Parathyroid adenoma (tissue), 2 donors: ENCODE data around the gene GRIK2.

Experiments
- H2AFZ ChIP-seq: fragments of 300-600 bp; sonication (generic); one replicate; pipeline ENCODE4 v1.7.0; 2017; ENCODE audit warnings: antibody characterized with exemption, mild to moderate bottlenecking
- H3K27ac ChIP-seq: fragments of 300-600 bp; sonication (generic); one replicate; pipeline ENCODE4 v1.7.0; 2017
- H3K27me3 ChIP-seq: fragments of 300-600 bp; sonication (generic); one replicate; pipeline ENCODE4 v1.7.0; 2017; ENCODE audit warnings: low read length; ENCODE audit not compliant: control insufficient read depth, insufficient read depth
- H3K36me3 ChIP-seq: fragments of 300-600 bp; sonication (generic); one replicate; pipeline ENCODE4 v1.7.0; 2017; ENCODE audit warnings: low read length; ENCODE audit not compliant: control insufficient read depth, insufficient read depth
- H3K4me1 ChIP-seq: fragments of 300-600 bp; sonication (generic); one replicate; pipeline ENCODE4 v1.7.0; 2017; ENCODE audit warnings: control low read depth
- H3K4me2 ChIP-seq: fragments of 300-600 bp; sonication (generic); one replicate; pipeline ENCODE4 v1.7.0; 2017; ENCODE audit warnings: low read length
- H3K4me3 ChIP-seq: fragments of 300-600 bp; sonication (generic); one replicate; pipeline ENCODE4 v1.7.0; 2017; ENCODE audit warnings: low read depth, low read length
- H3K79me2 ChIP-seq: fragments of 300-600 bp; sonication (generic); one replicate; pipeline ENCODE4 v1.7.0; 2017; ENCODE audit warnings: control low read depth
- H3K9ac ChIP-seq: fragments of 300-600 bp; sonication (generic); one replicate; pipeline ENCODE4 v1.7.0; 2017; ENCODE audit warnings: mild to moderate bottlenecking
- H3K9me3 ChIP-seq: fragments of 300-600 bp; sonication (generic); one replicate; pipeline ENCODE4 v1.7.0; 2017; ENCODE audit warnings: low read length; ENCODE audit not compliant: control insufficient read depth
- CTCF ChIP-seq: fragments of 300-600 bp; sonication (generic); IDR thresholded peaks from one replicate; pipeline ENCODE4 v1.7.0; 2017; ENCODE audit warnings: antibody characterized with exemption, mild to moderate bottlenecking
- donor health status: primary hyperparathyroidism.

GRIK2 gene

GRCh38 chr6:102028176-102028575 is 634.7 kb downstream of the GRIK2 start:
- no peak for TF ChIP-seq CTCF
- no peaks in the 10 kb centered on the region for H3K27me3 ChIP-seq
- no peak overlapping the region for H3K4me3 ChIP-seq
- no peak overlapping the region for H2AFZ ChIP-seq
- H3K36me3 ChIP-seq = no peaks in the 10 kb centered on the region
- no peaks in the 10 kb centered on the region for H3K4me1 ChIP-seq
- no peaks in the 10 kb centered on the region for H3K9me3 ChIP-seq
- H3K79me2 ChIP-seq = no peaks in the 10 kb centered on the region
- H3K9ac ChIP-seq = no peak overlapping the region
- H3K27ac ChIP-seq = no peak overlapping the region
- no peak overlapping the region for H3K4me2 ChIP-seq

GRCh38 chr6:102038964-102039363 is 645.5 kb downstream of the GRIK2 start:
- Histone ChIP-seq H3K9ac (no peak overlapping the region), H3K4me2 (no peak overlapping the region), H3K4me3 (no peak overlapping the region), H3K79me2 (no peaks in the 10 kb centered on the region), H3K27ac (no peak overlapping the region), H3K36me3 (no peaks in the 10 kb centered on the region), H3K4me1 (no peaks in the 10 kb centered on the region), H3K9me3 (no peaks in the 10 kb centered on the region), H2AFZ (no peak overlapping the region), H3K27me3 (no peaks in the 10 kb centered on the region)
- no peak for TF ChIP-seq CTCF

GRCh38 chr6:102039441-102039840 is 645.9 kb downstream of the GRIK2 start:
- H3K9me3 ChIP-seq = no peaks in the 10 kb centered on the region
- no peaks in the 10 kb centered on the region for H3K27me3 ChIP-seq
- no peak overlapping the region for H3K4me3 ChIP-seq
- no peaks in the 10 kb centered on the region for H3K36me3 ChIP-seq
- H3K4me1 ChIP-seq = no peaks in the 10 kb centered on the region
- H3K9ac ChIP-seq = no peak overlapping the region
- no peak overlapping the region for H3K4me2 ChIP-seq
- TF ChIP-seq CTCF = no peak
- H2AFZ ChIP-seq = no peak overlapping the region
- no peak overlapping the region for H3K27ac ChIP-seq
- no peaks in the 10 kb centered on the region for H3K79me2 ChIP-seq

- H3K4me2 ChIP-seq = no peak overlapping the region
- no peak overlapping the region for H3K27ac ChIP-seq
- no peaks in the 10 kb centered on the region for H3K36me3 ChIP-seq
- no peak overlapping the region for H3K4me3 ChIP-seq
- H3K9me3 ChIP-seq = no peaks in the 10 kb centered on the region
- no peaks in the 10 kb centered on the region for H3K27me3 ChIP-seq
- no peak overlapping the region for H3K9ac ChIP-seq
- no peak for TF ChIP-seq CTCF
- H2AFZ ChIP-seq = no peak overlapping the region
- H3K79me2 ChIP-seq = no peaks in the 10 kb centered on the region
- H3K4me1 ChIP-seq = no peaks in the 10 kb centered on the region
Observed at GRCh38 chr6:102051001-102051400, 657.5 kb downstream of the GRIK2 start.

GRCh38 chr6:102051720-102052119 is 658.2 kb downstream of the GRIK2 start:
- no peak for TF ChIP-seq CTCF
- Histone ChIP-seq H2AFZ (no peak overlapping the region), H3K79me2 (no peaks in the 10 kb centered on the region), H3K4me1 (no peaks in the 10 kb centered on the region), H3K27me3 (no peaks in the 10 kb centered on the region), H3K36me3 (no peaks in the 10 kb centered on the region), H3K27ac (no peak overlapping the region), H3K4me3 (no peak overlapping the region), H3K4me2 (no peak overlapping the region), H3K9ac (no peak overlapping the region), H3K9me3 (no peaks in the 10 kb centered on the region)
